CD4-positive, alpha-beta T cell treated with Interleukin-1 beta for 1 hour (primary cell): ENCODE measurements around the gene ARSA.
"Not testable (repeated sequence)": the region's sequence is repeated elsewhere in the genome, so short reads cannot be mapped to it uniquely, and the experiment has no call there.

Experiments
- DNase-seq, 2 donors: peaks; one replicate each; pipeline ENCODE4 v3.0.0-alpha.2; 2020 to 2022

The ARSA gene

DNA sequence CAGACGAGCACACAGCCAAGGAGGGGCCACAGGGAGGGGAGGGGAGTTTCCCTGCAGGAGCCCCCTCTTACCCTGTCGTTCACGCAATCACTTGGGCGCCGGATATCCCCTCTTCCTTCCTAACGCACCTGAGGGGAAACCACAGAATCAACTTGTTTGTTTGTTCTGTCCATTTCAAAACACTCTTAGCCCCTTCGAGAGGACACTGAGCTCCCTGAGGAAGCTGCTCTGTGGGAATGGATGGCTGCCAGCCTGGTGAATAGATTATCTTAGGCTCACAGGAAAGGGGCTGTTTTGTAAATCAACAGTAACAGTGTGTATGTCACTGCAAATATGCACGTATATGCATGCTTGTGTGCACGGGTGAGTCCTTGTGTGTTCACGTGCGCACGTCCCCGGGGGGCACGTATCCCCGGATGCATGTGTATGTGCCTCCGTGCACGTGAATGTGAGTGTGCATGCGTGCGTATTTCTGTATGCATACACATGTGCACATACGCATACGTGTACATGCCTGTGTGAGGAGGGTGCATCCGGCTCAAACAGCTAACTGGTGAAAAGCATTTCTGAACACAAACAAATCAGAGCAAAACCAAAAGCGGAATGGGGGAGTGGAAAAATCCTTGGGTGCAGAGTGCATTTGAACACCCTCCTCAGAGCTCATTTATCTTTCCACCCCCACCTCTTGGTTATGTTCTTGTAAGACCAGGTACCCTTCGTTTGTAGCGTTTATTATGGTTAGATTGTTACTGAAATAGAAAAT, 7.2 kb downstream of the ARSA start:
- DNase-seq, result peak; percentile 68 to 89

- not testable (repeated sequence) for DNase-seq
These were observed 13.7 kb downstream of the ARSA start for GRCh38 chr22:50614296-50614695.

DNA sequence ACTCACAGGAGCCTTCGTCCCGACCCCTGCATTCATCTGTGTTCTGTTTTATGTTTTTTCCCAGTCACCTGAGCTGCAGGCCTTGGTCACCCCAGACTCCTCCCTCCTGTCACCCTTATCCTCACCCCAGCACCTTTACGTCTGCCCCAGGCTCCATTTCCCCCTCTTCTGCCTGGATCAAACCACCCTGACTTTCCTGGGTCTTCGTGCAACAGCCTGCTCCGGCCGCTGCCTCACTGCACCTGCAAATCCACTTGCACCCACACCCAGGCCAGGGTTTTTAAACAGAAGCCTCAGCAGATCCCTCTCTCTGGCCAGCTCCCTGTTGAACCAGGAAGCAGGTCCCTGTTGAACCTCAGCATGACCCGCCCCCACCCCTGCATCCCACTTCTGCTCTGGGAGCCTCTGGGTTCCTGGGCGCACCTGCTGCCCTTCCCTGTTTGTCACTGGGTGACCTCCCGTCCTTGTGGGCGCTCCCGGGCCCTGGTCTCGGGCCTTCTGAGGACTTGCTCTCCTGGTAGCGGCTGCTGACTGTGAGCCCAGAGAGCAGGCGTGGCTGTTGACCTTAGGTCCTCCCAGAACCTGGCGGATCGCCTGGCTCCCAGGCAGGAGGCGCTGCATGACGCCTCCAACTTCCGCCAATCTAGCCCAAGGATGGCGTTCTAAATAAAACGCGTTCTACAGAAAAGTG, 14.5 kb downstream of the ARSA start:
- DNase-seq, result no peak

GRCh38 chr22:50612528-50613221, 15.3 kb downstream of the ARSA start:
- DNase-seq, result peak in 1 of 2 donors; percentile 15

DNA sequence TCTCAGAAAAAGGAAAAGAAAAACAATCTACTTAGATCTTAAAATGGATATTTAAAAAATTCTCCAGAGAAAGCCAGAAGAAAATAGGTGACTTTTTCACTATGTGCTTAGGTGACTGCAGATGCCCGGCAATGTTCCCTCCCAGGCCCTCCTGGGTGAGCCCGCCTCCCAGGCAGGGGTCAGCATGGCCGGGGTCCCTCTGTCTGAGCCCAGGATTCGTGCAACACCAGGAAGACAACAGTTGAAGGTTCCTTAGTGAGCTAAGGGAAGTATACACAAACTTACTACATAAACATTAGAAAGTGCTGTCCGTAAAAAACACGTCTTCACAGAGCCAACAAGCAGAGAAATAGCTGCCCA, 15.8 kb downstream of the ARSA start:
- DNase-seq, result no peak

GRCh38 chr22:50611341-50612060, 16.5 kb downstream of the ARSA start:
- no peak for DNase-seq

- no peak for DNase-seq
These were observed 17.4 kb downstream of the ARSA start for GRCh38 chr22:50610581-50610980.

- DNase-seq, result no peak
These were observed 17.9 kb downstream of the ARSA start for GRCh38 chr22:50610041-50610451.

GRCh38 chr22:50609599-50609998, 18.4 kb downstream of the ARSA start:
- DNase-seq, result no peak

GRCh38 chr22:50608996-50609395, 19.0 kb downstream of the ARSA start:
- no peak for DNase-seq

DNA sequence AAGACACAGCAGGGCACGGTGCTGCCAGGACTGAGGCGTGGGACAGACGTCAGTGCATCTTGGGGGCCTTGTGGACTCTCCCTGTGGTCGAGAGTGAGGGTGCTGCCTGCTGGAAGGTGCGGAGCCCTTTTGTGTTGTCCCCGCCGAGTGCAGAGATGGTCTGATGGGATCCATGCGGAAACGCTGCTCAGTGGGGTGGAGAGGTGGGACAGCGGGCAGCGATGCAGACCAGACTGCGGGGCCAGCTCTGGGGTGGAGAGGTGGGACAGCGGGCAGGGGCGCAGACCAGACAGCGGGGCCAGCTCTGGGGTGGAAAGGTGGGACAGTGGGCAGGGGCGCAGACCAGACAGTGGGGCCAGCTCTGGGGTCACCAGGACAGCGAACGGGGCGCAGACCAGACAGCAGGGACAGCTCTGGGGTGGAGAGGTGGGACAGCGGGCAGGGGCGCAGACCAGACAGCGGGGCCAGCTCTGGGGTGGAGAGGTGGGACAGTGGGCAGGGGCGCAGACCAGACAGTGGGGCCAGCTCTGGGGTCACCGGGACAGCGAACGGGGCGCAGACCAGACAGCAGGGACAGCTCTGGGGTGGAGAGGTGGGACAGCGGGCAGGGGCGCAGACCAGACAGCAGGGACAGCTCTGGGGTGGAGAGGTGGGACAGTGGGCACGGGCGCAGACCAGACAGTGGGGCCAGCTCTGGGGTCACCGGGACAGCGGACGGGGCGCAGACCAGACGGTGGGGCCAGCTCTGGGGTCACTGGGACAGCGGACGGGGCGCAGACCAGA, 19.7 kb downstream of the ARSA start:
- not testable (repeated sequence) for DNase-seq

- DNase-seq, result no peak
These were observed 20.3 kb downstream of the ARSA start for GRCh38 chr22:50607659-50608020.

DNA sequence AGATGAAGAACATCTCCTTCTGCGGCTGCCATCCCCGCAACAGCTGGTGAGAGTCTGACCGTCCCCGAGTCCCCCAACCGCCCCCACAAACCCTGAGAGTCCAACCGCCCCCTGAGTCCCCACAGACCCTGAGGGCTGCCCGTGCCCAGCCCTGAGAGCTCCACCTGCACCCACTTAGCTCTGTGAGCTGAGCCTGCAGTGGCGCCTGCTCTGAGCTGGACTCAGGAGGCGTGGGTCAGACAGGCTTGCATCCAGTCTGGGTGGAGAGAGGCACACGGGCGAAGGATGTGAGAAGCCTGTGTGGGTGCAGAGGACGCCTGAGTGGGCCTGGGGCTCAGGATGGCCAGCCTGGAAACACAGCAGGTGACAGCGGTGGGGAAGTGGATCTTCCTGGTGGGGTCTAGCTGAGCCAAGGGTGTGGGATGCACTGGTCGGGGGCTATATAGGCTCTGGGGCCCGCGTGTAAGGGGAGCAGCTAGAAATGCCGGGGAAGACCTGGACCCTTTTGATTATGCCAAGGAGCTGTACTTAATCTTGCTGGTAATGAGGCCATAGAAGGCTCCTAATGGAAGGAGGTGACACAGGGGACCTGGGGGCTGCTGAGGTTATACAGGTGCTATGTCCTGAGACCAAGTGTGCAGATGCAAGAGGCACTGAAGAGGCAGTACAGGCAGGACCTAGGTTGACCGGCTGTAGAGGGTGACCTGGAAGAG, 20.9 kb downstream of the ARSA start:
- no peak for DNase-seq

GRCh38 chr22:50606165-50606945, 21.6 kb downstream of the ARSA start:
- no peak for DNase-seq

DNA sequence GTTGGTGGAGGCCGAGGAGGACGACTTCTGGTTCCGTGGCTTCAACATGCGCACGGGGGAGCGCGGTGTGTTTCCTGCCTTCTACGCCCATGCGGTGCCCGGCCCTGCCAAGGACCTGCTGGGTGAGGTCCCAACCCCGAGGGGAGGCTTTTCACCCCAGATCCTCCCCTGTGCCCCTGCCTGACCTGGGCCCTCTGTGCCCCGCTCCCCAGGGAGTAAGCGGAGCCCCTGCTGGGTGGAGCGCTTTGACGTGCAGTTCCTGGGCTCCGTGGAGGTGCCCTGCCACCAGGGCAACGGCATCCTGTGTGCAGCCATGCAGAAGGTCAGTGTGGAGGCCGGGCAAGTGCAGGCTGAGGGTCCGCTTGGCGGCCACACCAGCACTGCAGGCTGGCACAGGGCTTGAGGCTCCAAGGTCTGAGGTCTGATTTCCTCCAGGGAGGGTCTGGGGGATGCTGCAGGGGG, 22.3 kb downstream of the ARSA start:
- DNase-seq, result no peak

- DNase-seq, result no peak
These were observed 22.8 kb downstream of the ARSA start for GRCh38 chr22:50605002-50605612.

DNA sequence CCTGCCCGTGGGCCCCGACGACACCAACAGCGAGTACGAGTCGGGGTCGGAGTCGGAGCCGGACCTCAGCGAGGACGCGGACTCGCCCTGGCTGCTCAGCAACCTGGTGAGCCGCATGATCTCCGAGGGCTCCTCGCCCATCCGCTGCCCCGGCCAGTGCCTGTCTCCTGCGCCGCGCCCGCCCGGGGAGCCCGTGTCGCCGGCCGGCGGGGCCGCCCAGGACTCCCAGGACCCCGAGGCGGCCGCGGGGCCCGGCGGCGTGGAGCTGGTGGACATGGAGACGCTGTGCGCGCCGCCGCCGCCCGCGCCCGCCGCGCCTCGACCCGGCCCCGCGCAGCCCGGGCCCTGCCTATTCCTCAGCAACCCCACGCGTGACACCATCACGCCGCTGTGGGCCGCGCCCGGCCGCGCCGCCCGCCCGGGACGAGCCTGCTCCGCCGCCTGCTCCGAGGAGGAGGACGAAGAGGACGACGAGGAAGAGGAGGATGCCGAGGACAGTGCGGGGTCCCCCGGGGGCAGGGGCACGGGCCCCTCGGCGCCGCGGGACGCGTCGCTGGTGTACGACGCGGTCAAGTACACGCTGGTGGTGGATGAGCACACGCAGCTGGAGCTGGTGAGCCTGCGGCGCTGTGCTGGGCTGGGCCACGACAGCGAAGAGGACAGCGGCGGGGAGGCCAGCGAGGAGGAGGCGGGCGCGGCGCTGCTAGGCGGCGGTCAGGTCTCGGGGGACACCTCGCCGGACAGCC, 23.5 kb downstream of the ARSA start:
- DNase-seq, result no peak

GRCh38 chr22:50603511-50604255, 24.3 kb downstream of the ARSA start:
- no peak for DNase-seq

GRCh38 chr22:50602338-50602700, 25.6 kb downstream of the ARSA start:
- no peak for DNase-seq
